Astrocyte of the cerebellum (primary cell): ENCODE data around the gene PRKCZ.

ENCODE experiments used
- DNase-seq: peaks from one replicate; pipeline ENCODE4 v3.0.0-alpha.2; 2011; ENCODE audit warnings: low read depth
- H3K4me3 ChIP-seq: 2 replicates; pipeline ENCODE4 v1.5.1; 2011; ENCODE audit warnings: mild to moderate bottlenecking, low read depth, low read length, moderate library complexity
- in situ Hi-C: cut with HindIII; loops from 2 replicates; pipeline ENCODE4 v1.10.0; 2017; ENCODE audit warnings: low sequenced_read_pairs
- TF ChIP-seq, protein P1 (sequence below): IDR thresholded peaks from 2 replicates; pipeline ENCODE4 v1.5.1; 2012; ENCODE audit warnings: low read length, low read depth, moderate library complexity, mild to moderate bottlenecking; ENCODE audit errors: missing control alignments

The PRKCZ gene

DNA sequence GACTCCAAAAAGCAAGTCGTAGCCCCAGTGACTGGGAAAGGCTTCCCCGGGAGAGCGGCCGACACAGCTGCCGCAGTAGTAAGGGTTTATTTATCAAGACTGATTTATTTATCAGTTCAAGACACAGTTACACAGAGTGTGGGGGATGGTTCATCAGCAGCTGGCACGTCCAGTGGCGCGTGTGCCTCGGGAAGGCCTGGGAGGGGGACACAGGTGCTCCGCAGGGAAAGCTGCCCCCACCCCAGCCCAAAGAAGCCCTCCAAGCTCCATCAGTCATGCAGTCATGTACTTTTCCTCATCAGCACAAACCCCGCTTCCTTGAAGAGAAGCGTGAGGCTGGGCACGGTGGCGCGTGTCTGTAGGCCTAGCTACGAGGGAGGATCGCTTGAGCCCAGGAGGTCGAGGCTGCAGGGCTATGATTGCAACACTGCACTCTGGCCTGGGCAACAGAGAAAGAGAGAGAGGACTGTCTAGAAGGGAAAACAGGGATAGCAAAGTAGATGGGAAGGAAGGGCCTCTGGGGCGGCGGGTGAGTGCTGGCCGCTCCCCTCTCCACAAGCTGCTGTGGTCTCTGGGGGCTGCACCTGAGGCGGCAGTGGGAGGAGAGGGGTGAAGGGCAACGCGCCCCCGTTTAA is 53.2 kb downstream of the PRKCZ start:
- TF ChIP-seq, protein P1, sequence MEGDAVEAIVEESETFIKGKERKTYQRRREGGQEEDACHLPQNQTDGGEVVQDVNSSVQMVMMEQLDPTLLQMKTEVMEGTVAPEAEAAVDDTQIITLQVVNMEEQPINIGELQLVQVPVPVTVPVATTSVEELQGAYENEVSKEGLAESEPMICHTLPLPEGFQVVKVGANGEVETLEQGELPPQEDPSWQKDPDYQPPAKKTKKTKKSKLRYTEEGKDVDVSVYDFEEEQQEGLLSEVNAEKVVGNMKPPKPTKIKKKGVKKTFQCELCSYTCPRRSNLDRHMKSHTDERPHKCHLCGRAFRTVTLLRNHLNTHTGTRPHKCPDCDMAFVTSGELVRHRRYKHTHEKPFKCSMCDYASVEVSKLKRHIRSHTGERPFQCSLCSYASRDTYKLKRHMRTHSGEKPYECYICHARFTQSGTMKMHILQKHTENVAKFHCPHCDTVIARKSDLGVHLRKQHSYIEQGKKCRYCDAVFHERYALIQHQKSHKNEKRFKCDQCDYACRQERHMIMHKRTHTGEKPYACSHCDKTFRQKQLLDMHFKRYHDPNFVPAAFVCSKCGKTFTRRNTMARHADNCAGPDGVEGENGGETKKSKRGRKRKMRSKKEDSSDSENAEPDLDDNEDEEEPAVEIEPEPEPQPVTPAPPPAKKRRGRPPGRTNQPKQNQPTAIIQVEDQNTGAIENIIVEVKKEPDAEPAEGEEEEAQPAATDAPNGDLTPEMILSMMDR, result no peak
- H3K4me3 ChIP-seq, result no peak overlapping the region
- in situ Hi-C loops, result no loop called here
- no peak for DNase-seq

DNA sequence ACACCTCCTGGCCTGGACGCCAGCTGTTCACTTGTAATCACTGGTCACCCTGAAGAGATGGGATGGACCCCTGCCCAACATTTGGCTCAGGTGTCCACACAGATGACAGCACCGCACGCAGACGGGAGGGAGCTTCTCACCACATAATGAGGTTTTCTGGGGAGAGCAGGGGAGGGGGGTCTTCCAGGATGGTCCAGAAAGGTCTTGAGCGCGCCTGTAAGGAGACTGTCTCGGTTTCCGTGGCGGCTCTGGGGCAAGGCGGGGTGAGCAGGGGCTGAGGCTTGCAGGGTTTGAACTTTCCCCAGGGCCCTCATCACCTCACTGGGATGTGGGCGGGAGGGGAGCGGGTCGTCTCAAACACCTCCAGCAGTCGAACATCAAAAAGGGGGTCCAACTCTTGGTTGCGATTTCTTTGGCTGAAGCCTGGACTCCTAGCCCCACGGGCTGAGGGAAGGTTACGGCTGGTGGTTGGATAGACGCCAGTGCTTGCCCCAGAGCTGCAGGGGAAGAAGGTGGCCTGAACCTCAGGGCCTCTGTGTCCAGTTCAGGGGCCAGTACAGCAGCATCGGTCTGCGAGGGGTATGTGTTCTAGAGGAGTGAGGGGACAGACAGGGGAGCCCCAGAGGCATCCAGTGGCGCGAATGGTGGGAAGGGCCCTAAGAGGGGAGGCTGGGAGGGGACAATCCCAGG is 53.8 kb downstream of the PRKCZ start:
- no peak for DNase-seq
- in situ Hi-C loops, result no loop called here
- TF ChIP-seq, protein P1, result no peak
- H3K4me3 ChIP-seq, result no peak overlapping the region

DNA sequence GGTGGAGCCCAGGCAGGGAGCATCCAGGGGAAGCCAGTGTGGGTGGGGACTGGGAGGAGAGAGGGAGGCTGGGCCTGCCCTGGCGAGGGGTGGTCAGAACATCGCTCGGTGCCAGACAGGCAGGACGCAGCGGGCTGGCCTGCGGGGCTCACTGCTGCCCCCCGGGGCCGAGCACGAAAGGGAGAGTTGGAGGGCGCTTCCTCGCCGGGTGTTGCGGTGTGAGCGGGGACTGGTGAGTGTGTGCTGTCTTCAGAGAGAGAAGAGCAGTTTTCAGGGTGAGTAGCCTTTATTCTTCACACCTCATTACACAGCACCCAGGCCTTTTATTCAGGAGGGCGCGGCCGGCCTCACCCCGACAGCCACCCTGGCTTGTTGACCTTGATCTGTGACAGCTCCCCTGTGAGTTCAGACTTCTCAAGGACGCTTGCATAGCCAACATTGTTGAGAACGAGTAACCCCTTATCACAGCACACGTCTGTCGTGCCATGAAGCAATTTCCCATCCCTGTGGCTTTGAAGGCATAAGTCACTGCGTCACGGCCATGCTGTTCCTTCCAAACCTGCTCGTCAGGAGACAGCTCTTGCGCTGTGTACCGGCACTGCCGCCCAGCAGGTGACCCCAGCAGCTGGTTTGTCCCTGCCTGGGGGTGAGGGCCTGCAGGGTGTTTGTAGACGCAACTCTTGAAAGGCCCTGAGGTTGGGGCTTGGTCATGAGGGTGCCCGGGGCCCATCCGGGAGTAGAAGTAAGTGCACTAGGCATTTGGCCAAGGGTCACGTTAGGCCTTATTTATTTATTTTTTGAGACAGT is 54.6 kb downstream of the PRKCZ start:
- DNase-seq, result no peak
- no peak overlapping the region for H3K4me3 ChIP-seq
- in situ Hi-C loops, result no loop called here
- TF ChIP-seq, protein P1, result no peak

DNA sequence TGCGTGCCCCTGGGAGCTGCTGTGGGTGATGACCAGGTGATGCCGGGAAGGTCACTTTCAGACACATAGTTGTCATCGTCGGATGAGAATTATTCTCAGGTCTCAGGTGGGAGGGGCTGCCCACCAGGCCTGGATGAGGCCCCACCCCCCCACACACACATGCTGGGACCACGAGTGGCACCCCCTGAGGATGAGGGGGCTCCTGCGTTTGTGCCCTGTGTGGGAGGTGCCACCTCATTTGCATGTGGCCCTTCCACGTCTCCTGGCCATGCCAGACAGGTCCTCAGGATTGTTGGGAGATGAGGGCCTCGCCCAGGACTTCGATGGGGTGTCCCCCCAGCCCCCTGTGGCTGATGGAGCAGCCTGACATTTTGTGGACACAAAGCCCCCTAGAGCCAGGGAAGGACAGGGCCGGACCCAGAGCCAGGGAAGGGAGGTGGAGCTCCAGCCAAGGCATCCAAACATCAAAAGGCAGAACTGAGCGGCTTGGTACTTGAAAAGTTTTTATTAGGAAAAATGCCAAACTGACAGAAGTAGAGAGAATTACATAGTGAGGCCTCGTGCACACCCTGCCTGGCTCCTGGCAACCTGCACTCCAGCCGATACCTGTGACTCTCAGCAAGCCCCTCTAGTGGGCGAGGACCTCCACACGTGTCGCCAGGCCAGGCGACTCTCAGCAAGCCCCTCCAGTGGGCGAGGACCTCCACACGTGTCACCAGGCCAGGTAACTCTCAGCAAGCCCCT is 55.7 kb downstream of the PRKCZ start:
- DNase-seq, result no peak
- TF ChIP-seq, protein P1, result no peak
- in situ Hi-C loops, result no loop called here
- no peak overlapping the region for H3K4me3 ChIP-seq

DNA sequence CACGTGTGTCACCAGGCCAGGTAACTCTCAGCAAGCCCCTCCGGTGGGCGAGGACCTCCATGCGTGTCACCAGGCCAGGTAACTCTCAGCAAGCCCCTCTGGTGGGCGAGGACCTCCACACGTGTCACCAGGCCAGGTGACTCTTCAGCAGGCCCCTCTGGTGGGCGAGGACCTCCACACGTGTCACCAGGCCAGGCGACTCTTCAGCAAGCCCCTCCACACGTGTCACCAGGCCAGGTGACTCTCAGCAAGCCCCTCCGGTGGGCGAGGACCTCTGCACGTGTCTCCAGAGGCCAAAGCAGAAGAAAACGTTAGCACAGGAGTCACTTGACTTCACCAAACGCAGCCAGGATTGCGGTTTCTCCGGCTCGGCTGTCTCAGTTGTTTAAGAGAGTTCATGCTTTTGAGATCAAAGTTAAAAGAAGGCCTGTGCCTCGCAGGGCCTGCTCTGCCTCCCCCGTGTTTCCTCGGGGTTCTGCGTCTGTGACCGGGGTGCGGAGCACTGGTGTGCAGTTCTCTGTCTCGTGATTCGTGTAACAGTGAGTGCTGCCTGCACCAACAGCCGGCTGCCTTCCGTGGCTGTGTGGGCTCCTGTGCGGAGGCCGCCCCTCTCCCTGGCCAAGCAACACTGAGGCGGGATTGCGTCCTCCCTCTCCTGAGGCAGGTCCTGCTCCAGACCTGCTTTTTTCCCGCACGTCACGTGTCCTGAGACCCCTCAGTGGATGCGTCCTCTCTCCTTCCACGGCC is 56.6 kb downstream of the PRKCZ start:
- TF ChIP-seq, protein P1, result no peak
- H3K4me3 ChIP-seq, result no peak overlapping the region
- DNase-seq, result no peak
- in situ Hi-C loops, result no loop called here
